ENCODE results near the gene CEACAM19. TPM values are rescaled to one million over a fixed set of nuclear protein-coding genes. Genes with fewer than 3 reads are reported as not detected.

The CEACAM19 gene
- total RNA-seq, 2 experiments from 2014 or later: 0.63 TPM; not detected in 1

- no peak overlapping the region for H3K4me3 Mint-ChIP-seq
- no peaks in the 10 kb centered on the region for H3K4me1 Mint-ChIP-seq
- no peaks in the 10 kb centered on the region for H3K9me3 Mint-ChIP-seq (ENCODE audit: low read depth)
- H3K27me3 Mint-ChIP-seq: peaks cover 7% of the 10 kb centered on the region
- CTCF ChIA-PET: interaction anchor here (1.0 kb wide), 1 partner anchor 17 kb away, joined by 3 read pairs; no protein-coding TSS in a partner anchor
- ATAC-seq (no peak), DNase-seq (no peak)
- no peak overlapping the region for H3K27ac Mint-ChIP-seq
- no peaks in the 10 kb centered on the region for H3K36me3 Mint-ChIP-seq
Observed at GRCh38 chr19:44637390-44637764, 33.9 kb upstream of the CEACAM19 start.

- ATAC-seq (no peak), DNase-seq (no peak)
- CTCF ChIA-PET: interaction anchor here (0.9 kb wide), 1 partner anchor 130 kb away, joined by 3 read pairs; no protein-coding TSS in a partner anchor
- Mint-ChIP-seq H3K9me3 (ENCODE audit: low read depth) (no peaks in the 10 kb centered on the region), H3K27me3 (peaks cover 19% of the 10 kb centered on the region), H3K36me3 (no peaks in the 10 kb centered on the region), H3K4me3 (no peak overlapping the region), H3K27ac (no peak overlapping the region), H3K4me1 (peaks cover 3% of the 10 kb centered on the region)
Observed at GRCh38 chr19:44640518-44640917, 30.8 kb upstream of the CEACAM19 start.

GRCh38 chr19:44641501-44642265 is 29.6 kb upstream of the CEACAM19 start:
- ATAC-seq (no peak), DNase-seq (no peak)
- CTCF ChIA-PET: interaction anchor here (1.8 to 3.9 kb wide), 2 partner anchors 15 to 129 kb away, joined by 4 to 15 read pairs; no protein-coding TSS in a partner anchor
- Mint-ChIP-seq H3K27me3 (peaks cover 19% of the 10 kb centered on the region), H3K4me1 (peaks cover 3% of the 10 kb centered on the region), H3K9me3 (ENCODE audit: low read depth) (no peaks in the 10 kb centered on the region), H3K4me3 (no peak overlapping the region), H3K27ac (no peak overlapping the region), H3K36me3 (no peaks in the 10 kb centered on the region)

- H3K27ac Mint-ChIP-seq: no peak overlapping the region
- CTCF ChIA-PET: interaction anchor here (1.8 to 3.9 kb wide), 2 partner anchors 15 to 128 kb away, joined by 4 to 15 read pairs; no protein-coding TSS in a partner anchor
Observed at GRCh38 chr19:44642377-44642776, 28.9 kb upstream of the CEACAM19 start.

GRCh38 chr19:44643605-44644401 is 27.5 kb upstream of the CEACAM19 start, which contains the start of gene PVR:
PVR (plus strand) TSS chr19:44643910; CDS start chr19:44644097, 187 bp downstream.
- Mint-ChIP-seq H3K4me3 (peak within 1 kb of the TSS; percentile 68), H3K27ac (no peak within 1 kb of the TSS), H3K36me3 (no peaks in the 10 kb centered on the region), H3K9me3 (ENCODE audit: low read depth) (no peaks in the 10 kb centered on the region), H3K27me3 (peaks cover 19% of the 10 kb centered on the region), H3K4me1 (peaks cover 3% of the 10 kb centered on the region)
- CTCF ChIA-PET: interaction anchor here (0.7 to 3.9 kb wide), 4 partner anchors 10 to 680 kb away, joined by 3 to 15 read pairs (median 6); no protein-coding TSS in a partner anchor
- peak; percentile 69 for ATAC-seq
- DNase-seq: no peak

More at GRCh38 chr19:44642377-44642776, 28.9 kb upstream of the CEACAM19 start:
- ATAC-seq: no peak
- peaks cover 19% of the 10 kb centered on the region for H3K27me3 Mint-ChIP-seq
- DNase-seq: no peak
- H3K4me1 Mint-ChIP-seq: peaks cover 3% of the 10 kb centered on the region
- H3K4me3 Mint-ChIP-seq: no peak overlapping the region
- H3K9me3 Mint-ChIP-seq (ENCODE audit: low read depth): no peaks in the 10 kb centered on the region
- H3K36me3 Mint-ChIP-seq: no peaks in the 10 kb centered on the region

- peaks cover 3% of the 10 kb centered on the region for H3K4me1 Mint-ChIP-seq
- CTCF ChIA-PET: interaction anchor here (0.7 to 3.9 kb wide), 3 partner anchors 13 to 681 kb away, joined by 3 to 15 read pairs (median 6); no protein-coding TSS in a partner anchor
- H3K27ac Mint-ChIP-seq: no peak overlapping the region
- H3K9me3 Mint-ChIP-seq (ENCODE audit: low read depth): no peaks in the 10 kb centered on the region
- no peaks in the 10 kb centered on the region for H3K36me3 Mint-ChIP-seq
- DNase-seq (no peak), ATAC-seq (peak; percentile 57)
- peak overlapping the region; percentile 68 for H3K4me3 Mint-ChIP-seq
- peaks cover 19% of the 10 kb centered on the region for H3K27me3 Mint-ChIP-seq
Observed at GRCh38 chr19:44644402-44645016, 26.8 kb upstream of the CEACAM19 start.

- Mint-ChIP-seq H3K4me3 (no peak overlapping the region), H3K27me3 (peaks cover 19% of the 10 kb centered on the region), H3K27ac (no peak overlapping the region), H3K36me3 (no peaks in the 10 kb centered on the region), H3K4me1 (peaks cover 3% of the 10 kb centered on the region), H3K9me3 (ENCODE audit: low read depth) (no peaks in the 10 kb centered on the region)
- no peak for ATAC-seq
- no peak for DNase-seq
- CTCF ChIA-PET: interaction anchor here (3.9 kb wide), 1 partner anchor 12 kb away, joined by 15 read pairs; no protein-coding TSS in a partner anchor
Observed at GRCh38 chr19:44645407-44646048, 25.8 kb upstream of the CEACAM19 start.

GRCh38 chr19:44646049-44646416 is 25.2 kb upstream of the CEACAM19 start:
- DNase-seq: no peak
- ATAC-seq: no peak
- Mint-ChIP-seq H3K36me3 (no peaks in the 10 kb centered on the region), H3K4me3 (no peak overlapping the region), H3K27ac (no peak overlapping the region), H3K4me1 (peaks cover 3% of the 10 kb centered on the region), H3K27me3 (peaks cover 19% of the 10 kb centered on the region), H3K9me3 (ENCODE audit: low read depth) (no peaks in the 10 kb centered on the region)
- CTCF ChIA-PET: no interaction called here

GRCh38 chr19:44647144-44647543 is 24.1 kb upstream of the CEACAM19 start:
- no peaks in the 10 kb centered on the region for H3K9me3 Mint-ChIP-seq (ENCODE audit: low read depth)
- H3K27me3 Mint-ChIP-seq: peaks cover 12% of the 10 kb centered on the region
- no peak overlapping the region for H3K27ac Mint-ChIP-seq
- CTCF ChIA-PET: interaction anchor here (0.5 kb wide), 1 partner anchor 1633 kb away, joined by 3 read pairs; no protein-coding TSS in a partner anchor
- DNase-seq (no peak), ATAC-seq (no peak)
- H3K4me3 Mint-ChIP-seq: no peak overlapping the region
- H3K36me3 Mint-ChIP-seq: no peaks in the 10 kb centered on the region
- H3K4me1 Mint-ChIP-seq: peaks cover 3% of the 10 kb centered on the region

GRCh38 chr19:44648631-44649251 is 22.5 kb upstream of the CEACAM19 start:
- no peaks in the 10 kb centered on the region for H3K36me3 Mint-ChIP-seq
- H3K27ac Mint-ChIP-seq: no peak overlapping the region
- DNase-seq: no peak
- H3K4me3 Mint-ChIP-seq: no peak overlapping the region
- peaks cover 6% of the 10 kb centered on the region for H3K27me3 Mint-ChIP-seq
- CTCF ChIA-PET: interaction anchor here (1.4 kb wide), 1 partner anchor 9 kb away, joined by 6 read pairs; no protein-coding TSS in a partner anchor
- ATAC-seq: no peak
- H3K9me3 Mint-ChIP-seq (ENCODE audit: low read depth): no peaks in the 10 kb centered on the region
- peaks cover 1% of the 10 kb centered on the region for H3K4me1 Mint-ChIP-seq

GRCh38 chr19:44649578-44650145 is 21.6 kb upstream of the CEACAM19 start:
- Mint-ChIP-seq H3K4me1 (no peaks in the 10 kb centered on the region), H3K36me3 (no peaks in the 10 kb centered on the region), H3K27me3 (peaks cover under 1% of the 10 kb centered on the region), H3K27ac (no peak overlapping the region), H3K9me3 (ENCODE audit: low read depth) (no peaks in the 10 kb centered on the region), H3K4me3 (no peak overlapping the region)
- ATAC-seq: no peak
- no peak for DNase-seq
- CTCF ChIA-PET: no interaction called here

GRCh38 chr19:44653343-44653742 is 17.9 kb upstream of the CEACAM19 start:
- CTCF ChIA-PET: interaction anchor here (2.0 to 2.5 kb wide), 4 partner anchors 10 to 131 kb away, joined by 5 to 19 read pairs (median 13); no protein-coding TSS in a partner anchor

More at GRCh38 chr19:44653343-44653742, 17.9 kb upstream of the CEACAM19 start:
- Mint-ChIP-seq H3K9me3 (ENCODE audit: low read depth) (no peaks in the 10 kb centered on the region), H3K36me3 (no peaks in the 10 kb centered on the region), H3K4me3 (no peak overlapping the region), H3K27ac (no peak overlapping the region), H3K4me1 (no peaks in the 10 kb centered on the region), H3K27me3 (no peaks in the 10 kb centered on the region)
- DNase-seq (no peak), ATAC-seq (no peak)
